ENCODE data around the gene OXCT2. TPM values are rescaled to one million over a fixed set of nuclear protein-coding genes. Genes with fewer than 3 reads are reported as not detected.
A peak's percentile ranks its signal among the peaks of the same experiment; 100 is the strongest.

OXCT2 gene
- polyA plus RNA-seq, 2 of the 4 experiments (the other 2 are of a cell fraction), result 0.21 to 0.23 TPM

DNA sequence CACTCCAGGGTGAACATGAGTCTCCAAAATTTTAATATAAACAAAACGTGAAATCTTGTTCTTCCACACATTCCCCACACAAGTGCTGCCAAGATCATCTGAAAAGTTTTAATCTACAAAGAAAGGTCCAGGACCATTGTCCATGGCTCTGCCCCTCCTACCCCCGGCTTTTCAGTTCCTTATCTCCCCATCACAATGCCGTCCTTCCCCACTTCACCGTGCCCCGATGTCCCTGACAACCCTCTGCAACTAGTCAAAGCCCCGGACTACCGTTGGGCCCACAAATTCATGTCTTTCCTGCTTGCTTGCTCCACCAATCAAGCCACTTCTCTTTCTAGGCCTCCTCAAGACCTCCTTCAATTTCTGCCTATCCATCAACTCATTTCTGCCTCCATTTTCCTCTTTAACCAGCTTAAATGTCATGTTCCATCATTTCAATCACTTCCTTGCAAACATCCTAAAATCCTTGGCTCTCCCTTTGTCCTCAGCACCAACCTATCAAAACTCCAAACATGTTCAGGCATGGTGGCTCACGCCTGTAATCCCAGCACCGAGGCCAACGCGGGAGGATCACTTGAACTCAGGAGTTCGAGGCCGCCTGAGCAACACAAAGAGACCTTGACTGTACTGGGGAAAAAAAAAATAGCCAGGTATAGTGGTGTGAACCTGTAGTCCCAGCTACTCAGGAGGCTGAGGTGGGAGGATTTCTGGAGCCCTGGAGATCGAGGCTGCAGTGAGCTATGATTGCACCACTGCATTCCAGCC, 31.5 kb upstream of the OXCT2 start:
- ATAC-seq (no peak), FAIRE-seq (no peak), DNase-seq (ENCODE audit: low read depth in 1 of 2, low spot score in 1 of 2) (no peak)
- no peaks in the 10 kb centered on the region for H3K9me3 ChIP-seq
- no peak overlapping the region for H3K4me2 ChIP-seq
- ChIA-PET CTCF (interaction anchor here (0.6 kb wide), 1 partner anchor 229 kb away, joined by 3 read pairs; no protein-coding TSS in a partner anchor), POLR2A (no interaction called here)
- no peak overlapping the region for H3K4me3 ChIP-seq
- 85% methylated on average over 14 of the region's 14 CpGs for WGBS (ENCODE audit: missing lambda C conversion rate)
- H3K27ac ChIP-seq, result no peak overlapping the region
- H3K4me1 ChIP-seq, result peaks cover 12% of the 10 kb centered on the region; the same call in 2 of the 3 replicates
- TF ChIP-seq CHD4 (IDR thresholded peaks at IDR 0.05; ENCODE audit: borderline replicate concordance) (no peak), HDAC2 (IDR thresholded peaks at IDR 0.05) (no peak), TP53 (CRISPR knock-in tag; IDR thresholded peaks at IDR 0.05) (no peak), KDM5A (IDR thresholded peaks at IDR 0.05) (no peak), MAFK (IDR thresholded peaks at IDR 0.05; ENCODE audit: partially characterized antibody) (no peak), E2F6 (IDR thresholded peaks at IDR 0.05; ENCODE audit: borderline replicate concordance, low read depth) (no peak), ZNF302 (CRISPR knock-in tag; IDR thresholded peaks at IDR 0.05) (no peak), EHMT2 (IDR thresholded peaks at IDR 0.05; ENCODE audit: low read depth) (no peak), POLR2AphosphoS2 (conservative IDR thresholded peaks at IDR 0.05; ENCODE audit: low read length) (no peak), HMGXB4 (CRISPR knock-in tag; IDR thresholded peaks at IDR 0.05; ENCODE audit: borderline replicate concordance) (no peak), JUN (IDR thresholded peaks at IDR 0.05) (no peak), BHLHE40 (IDR thresholded peaks at IDR 0.05; ENCODE audit: low read depth, low read length) (no peak), POLR2A (IDR thresholded peaks at IDR 0.05; ENCODE audit: low read length) (no peak), MAX (IDR thresholded peaks at IDR 0.05) (no peak), NPAS2 (CRISPR knock-in tag; IDR thresholded peaks at IDR 0.05; ENCODE audit: borderline replicate concordance) (no peak)
- TF ChIP-seq, protein P1, sequence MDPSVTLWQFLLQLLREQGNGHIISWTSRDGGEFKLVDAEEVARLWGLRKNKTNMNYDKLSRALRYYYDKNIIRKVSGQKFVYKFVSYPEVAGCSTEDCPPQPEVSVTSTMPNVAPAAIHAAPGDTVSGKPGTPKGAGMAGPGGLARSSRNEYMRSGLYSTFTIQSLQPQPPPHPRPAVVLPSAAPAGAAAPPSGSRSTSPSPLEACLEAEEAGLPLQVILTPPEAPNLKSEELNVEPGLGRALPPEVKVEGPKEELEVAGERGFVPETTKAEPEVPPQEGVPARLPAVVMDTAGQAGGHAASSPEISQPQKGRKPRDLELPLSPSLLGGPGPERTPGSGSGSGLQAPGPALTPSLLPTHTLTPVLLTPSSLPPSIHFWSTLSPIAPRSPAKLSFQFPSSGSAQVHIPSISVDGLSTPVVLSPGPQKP (IDR thresholded peaks at IDR 0.05; ENCODE audit: low read depth, low read length), result no peak
- TF ChIP-seq, protein P2, sequence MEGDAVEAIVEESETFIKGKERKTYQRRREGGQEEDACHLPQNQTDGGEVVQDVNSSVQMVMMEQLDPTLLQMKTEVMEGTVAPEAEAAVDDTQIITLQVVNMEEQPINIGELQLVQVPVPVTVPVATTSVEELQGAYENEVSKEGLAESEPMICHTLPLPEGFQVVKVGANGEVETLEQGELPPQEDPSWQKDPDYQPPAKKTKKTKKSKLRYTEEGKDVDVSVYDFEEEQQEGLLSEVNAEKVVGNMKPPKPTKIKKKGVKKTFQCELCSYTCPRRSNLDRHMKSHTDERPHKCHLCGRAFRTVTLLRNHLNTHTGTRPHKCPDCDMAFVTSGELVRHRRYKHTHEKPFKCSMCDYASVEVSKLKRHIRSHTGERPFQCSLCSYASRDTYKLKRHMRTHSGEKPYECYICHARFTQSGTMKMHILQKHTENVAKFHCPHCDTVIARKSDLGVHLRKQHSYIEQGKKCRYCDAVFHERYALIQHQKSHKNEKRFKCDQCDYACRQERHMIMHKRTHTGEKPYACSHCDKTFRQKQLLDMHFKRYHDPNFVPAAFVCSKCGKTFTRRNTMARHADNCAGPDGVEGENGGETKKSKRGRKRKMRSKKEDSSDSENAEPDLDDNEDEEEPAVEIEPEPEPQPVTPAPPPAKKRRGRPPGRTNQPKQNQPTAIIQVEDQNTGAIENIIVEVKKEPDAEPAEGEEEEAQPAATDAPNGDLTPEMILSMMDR (IDR thresholded peaks at IDR 0.05), result no peak

- peak overlapping the region; percentile 35; the same call in 2 of the 3 replicates for H3K4me2 ChIP-seq
- H3K4me1 ChIP-seq, result peaks cover 12% of the 10 kb centered on the region; the same call in 2 of the 3 replicates
- no peak for FAIRE-seq
- no peak overlapping the region for H3K27ac ChIP-seq
- no peak overlapping the region for H3K4me3 ChIP-seq
- H3K9me3 ChIP-seq, result no peaks in the 10 kb centered on the region
- ChIA-PET POLR2A (no interaction called here), CTCF (interaction anchor here (0.5 to 3.1 kb wide), 19 partner anchors 8 to 213 kb away, joined by 3 to 15 read pairs (median 4); partner anchors contain the start of genes MYCL and PPIE)
- DNase-seq (ENCODE audit: low read depth in 1 of 2, low spot score in 1 of 2), result no peak
- no peak for ATAC-seq
- WGBS (ENCODE audit: missing lambda C conversion rate), result 86% methylated on average over 3 of the region's 3 CpGs
- TF ChIP-seq GATA3 (IDR thresholded peaks at IDR 0.05; ENCODE audit: borderline replicate concordance), result no peak
- TF ChIP-seq HDAC2 (IDR thresholded peaks at IDR 0.05), result no peak
- no peak for TF ChIP-seq BCL3 (IDR thresholded peaks at IDR 0.05)
- no peak for TF ChIP-seq TFCP2L1 (CRISPR knock-in tag; IDR thresholded peaks at IDR 0.05)
- TF ChIP-seq MAX (IDR thresholded peaks at IDR 0.05), result no peak
- no peak for TF ChIP-seq FOSL2 (IDR thresholded peaks at IDR 0.05)
- TF ChIP-seq FOSL2 (CRISPR knock-in tag; IDR thresholded peaks at IDR 0.05), result no peak
- TF ChIP-seq HMGXB4 (CRISPR knock-in tag; IDR thresholded peaks at IDR 0.05; ENCODE audit: borderline replicate concordance), result no peak
- no peak for TF ChIP-seq ZSCAN20 (CRISPR knock-in tag; IDR thresholded peaks at IDR 0.05)
- no peak for TF ChIP-seq ESRRA (IDR thresholded peaks at IDR 0.05; ENCODE audit: borderline replicate concordance, low read length)
- TF ChIP-seq CBX8 (IDR thresholded peaks at IDR 0.05), result no peak
- no peak for TF ChIP-seq FOSB (CRISPR knock-in tag; IDR thresholded peaks at IDR 0.05)
- TF ChIP-seq EHF (CRISPR knock-in tag; IDR thresholded peaks at IDR 0.05), result no peak
- TF ChIP-seq, protein P3, sequence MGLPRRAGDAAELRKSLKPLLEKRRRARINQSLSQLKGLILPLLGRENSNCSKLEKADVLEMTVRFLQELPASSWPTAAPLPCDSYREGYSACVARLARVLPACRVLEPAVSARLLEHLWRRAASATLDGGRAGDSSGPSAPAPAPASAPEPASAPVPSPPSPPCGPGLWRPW (IDR thresholded peaks at IDR 0.05), result no peak
These were observed 29.3 kb upstream of the OXCT2 start for GRCh38 chr1:39800471-39800835.
